HepG2 (cell line): ENCODE data around the gene INHBC. TPM values are rescaled to one million over a fixed set of nuclear protein-coding genes. Genes with fewer than 3 reads are reported as not detected.
A peak's percentile ranks its signal among the peaks of the same experiment; 100 is the strongest.

Experiments
- ATAC-seq: fragments of 200-7000 bp; cut with Tn5 transposase; 3 replicates; pipeline ENCODE4 v1.9.1; 2020; ENCODE audit warnings: mild to moderate bottlenecking, moderate library complexity
- BruUV-seq: library from RNA; stranded (reverse); fragments of 400-500 nt; replicated peaks from 2 replicates; lab custom pipeline; 2021; lab: Mats Ljungman, UMichigan
- CTCF ChIA-PET: fragments of 300-600 bp; formaldehyde crosslinking; extraction: SDS; loops from one replicate; lab custom pipeline; 2021; ENCODE audit warnings: low total read pairs, inconsistent platforms, low intra/inter-chr PET ratio; lab: Yijun Ruan, JAX
- POLR2A ChIA-PET: fragments of 350-600 bp; sonication (Branson Sonifier 250); formaldehyde crosslinking; loops from one replicate; lab custom pipeline; 2020; ENCODE audit warnings: antibody characterized with exemption, inconsistent platforms; lab: Yijun Ruan, JAX
- DNase-seq: peaks from one replicate; pipeline ENCODE4 v3.0.0-alpha.2; 2015; ENCODE audit warnings: low spot score
- FAIRE-seq: peaks from 3 replicates; lab custom pipeline; 2011; peaks lifted over from hg19 to GRCh38; lab: Jason Lieb, UNC
- H2AFZ ChIP-seq: one replicate; pipeline ENCODE4 v1.6.1; 2011; ENCODE audit warnings: low read length, inconsistent platforms
- H3K27ac ChIP-seq: fragments of 300-600 bp; 3 replicates; pipeline ENCODE4 v1.8.0; 2011; ENCODE audit warnings: mixed run types, mild to moderate bottlenecking, mixed read lengths, low read length, inconsistent platforms; ENCODE audit not compliant: insufficient read depth; ENCODE audit errors: extremely low read length
- H3K27me3 ChIP-seq, 2 experiments: fragments of 200-600 bp in 1 of 2; 2 replicates in 1 of 2; 3 replicates in 1 of 2; pipeline versions ENCODE4 v1.6.0 to v1.8.0; 2011; ENCODE audit warnings: low read length in 2 of 2, mild to moderate bottlenecking in 2 of 2, moderate library complexity in 2 of 2, inconsistent platforms in 1 of 2; ENCODE audit not compliant: insufficient read depth in 2 of 2, control insufficient read depth in 1 of 2
- H3K36me3 ChIP-seq, 2 experiments: fragments of 200-600 bp in 1 of 2; replicated peaks in 1 of 2; 2 replicates in 1 of 2; 3 replicates in 1 of 2; pipeline versions ENCODE4 v1.5.1 to v1.8.0; 2011; ENCODE audit warnings: low read length in 2 of 2, inconsistent platforms in 1 of 2; ENCODE audit not compliant: insufficient read depth in 2 of 2, control insufficient read depth in 1 of 2
- H3K4me1 ChIP-seq: 2 replicates; pipeline ENCODE4 v1.5.1; 2012; ENCODE audit warnings: low read length, inconsistent platforms; ENCODE audit not compliant: insufficient read depth
- H3K4me2 ChIP-seq: 2 replicates; pipeline ENCODE4 v1.6.0; 2011; ENCODE audit warnings: low read depth, low read length, inconsistent platforms
- H3K4me3 ChIP-seq, 3 experiments: fragments of 200-600 bp in 1 of 3; sonication (generic), shearing (Covaris generic) in 1 of 3; replicated peaks in 1 of 3; 2 replicates each; pipeline ENCODE4 v1.5.1; 2011 to 2016; ENCODE audit warnings: low read length in 3 of 3, inconsistent platforms in 2 of 3, low read depth in 2 of 3, mild to moderate bottlenecking in 2 of 3, control low read depth in 1 of 3, mixed read lengths in 1 of 3; ENCODE audit not compliant: insufficient read depth in 1 of 3
- H3K79me2 ChIP-seq: one replicate; pipeline ENCODE4 v1.6.1; 2011; ENCODE audit warnings: low read length, inconsistent platforms; ENCODE audit not compliant: insufficient read depth
- H3K9ac ChIP-seq: 2 replicates; pipeline ENCODE4 v1.6.0; 2011; ENCODE audit warnings: mild to moderate bottlenecking, low read depth, low read length, inconsistent platforms; ENCODE audit not compliant: insufficient read depth
- H3K9me3 ChIP-seq: 2 replicates; pipeline ENCODE4 v1.5.1; 2012; ENCODE audit warnings: mild to moderate bottlenecking, low read length
- H4K20me1 ChIP-seq: 2 replicates; pipeline ENCODE4 v1.6.0; 2011; ENCODE audit warnings: inconsistent platforms, mild to moderate bottlenecking, low read length, moderate library complexity; ENCODE audit not compliant: insufficient read depth
- ASH2L ChIP-seq: fragments of 300-600, 200-600 bp; sonication (generic); IDR thresholded peaks from 2 replicates; pipeline ENCODE4 v1.7.0; 2017; ENCODE audit warnings: low read depth, mild to moderate bottlenecking, moderate library complexity, mixed read lengths, low read length; ENCODE audit not compliant: insufficient read length
- CBX1 ChIP-seq: IDR thresholded peaks from one replicate; pipeline ENCODE4 v1.6.1; 2016; ENCODE audit warnings: antibody characterized with exemption, low read depth
- ETV5 ChIP-seq: IDR thresholded peaks from 2 replicates; pipeline ENCODE4 v1.6.1; 2018; ENCODE audit warnings: missing biosample characterization, missing genetic modification reagents, inconsistent platforms, borderline replicate concordance
- KDM5A ChIP-seq: fragments of 200-600 bp; sonication (generic); IDR thresholded peaks from 2 replicates; pipeline ENCODE4 v1.7.0; 2018; ENCODE audit warnings: antibody characterized with exemption, mild to moderate bottlenecking, low read length, borderline replicate concordance
- KLF12 ChIP-seq: sonication (generic); formaldehyde crosslinking; IDR thresholded peaks from 2 replicates; pipeline ENCODE4 v1.4.0; 2020; ENCODE audit warnings: missing genetic modification reagents, borderline replicate concordance
- KLF16 ChIP-seq, 2 experiments: sonication (generic) in 1 of 2; formaldehyde crosslinking in 1 of 2; IDR thresholded peaks; 2 replicates each; pipeline versions ENCODE4 v1.6.1 to v1.8.0; 2016 to 2023; ENCODE audit warnings: missing genetic modification reagents in 2 of 2, missing compliant biosample characterization in 1 of 2
- PITX1 ChIP-seq: sonication (generic); formaldehyde crosslinking; IDR thresholded peaks from 2 replicates; pipeline ENCODE4 v1.5.1; 2020; ENCODE audit warnings: mild to moderate bottlenecking, missing genetic modification reagents
- SATB2 ChIP-seq: sonication (generic); formaldehyde crosslinking; IDR thresholded peaks from 2 replicates; pipeline ENCODE4 v1.5.0; 2020; ENCODE audit warnings: missing genetic modification reagents
- SNAPC2 ChIP-seq: sonication (generic); formaldehyde crosslinking; IDR thresholded peaks from 2 replicates; pipeline ENCODE4 v1.8.1; 2022; ENCODE audit warnings: mild to moderate bottlenecking, missing genetic modification reagents
- TAF15 ChIP-seq: fragments of 200-400 bp; formaldehyde crosslinking; IDR thresholded peaks from one replicate; pipeline ENCODE4 v1.6.1; 2018; ENCODE audit warnings: mild to moderate bottlenecking, low read depth, low read length; ENCODE audit not compliant: poor library complexity, severe bottlenecking
- U2AF1 ChIP-seq: fragments of 200-400 bp; formaldehyde crosslinking; optimal IDR thresholded peaks from 2 replicates; pipeline ENCODE3; 2017; ENCODE audit warnings: mild to moderate bottlenecking, low read depth, low read length
- ZNF501 ChIP-seq: sonication (generic); formaldehyde crosslinking; IDR thresholded peaks from 2 replicates; pipeline ENCODE4 v1.5.1; 2020; ENCODE audit warnings: mild to moderate bottlenecking, moderate library complexity, missing genetic modification reagents
- ZNF577 ChIP-seq: sonication (generic); formaldehyde crosslinking; IDR thresholded peaks from 2 replicates; pipeline ENCODE4 v1.4.0; 2020; ENCODE audit warnings: mild to moderate bottlenecking, low read depth, missing genetic modification reagents, borderline replicate concordance
- ZNF749 ChIP-seq: sonication (generic); formaldehyde crosslinking; IDR thresholded peaks from 2 replicates; pipeline ENCODE4 v1.8.0; 2022; ENCODE audit warnings: mild to moderate bottlenecking, missing genetic modification reagents, moderate library complexity, borderline replicate concordance
- WGBS: methylation state at CpG from one replicate; pipeline ENCODE4 v1.1.6; 2017; ENCODE audit warnings: low lambda C conversion rate; 5-methylcytosine and 5-hydroxymethylcytosine counted together
- in situ Hi-C: cut with HindIII; loops from 2 replicates; pipeline ENCODE4 v1.10.0; 2017; ENCODE audit warnings: low pct_unique_long_range_greater_than_20kb; ENCODE audit not compliant: extremely low pct_ligation_motif_present
- intact Hi-C: fragments of 100-400 bp; cut with micrococcal nuclease; formaldehyde crosslinking; loops from one replicate; pipeline ENCODE4 v1.10.0; 2022; ENCODE audit not compliant: unreplicated experiment
- polyA plus RNA-seq, 8 experiments: library from polyadenylated mRNA; depleted of rRNA in 3 of 8; stranded (reverse) in 7 of 8; unstranded in 1 of 8; fragments of >200 nt; fragmentation: Illumina TruSeq in 4 of 8; extraction: Trizol in 4 of 8; gene quantifications; 2 replicates each; pipeline versions ENCODE4 v1.2.1 to v1.2.3, GENCODE V29; 2011 to 2016; ENCODE audit warnings: low read depth in 4 of 8, missing spikeins in 1 of 8, mixed read lengths in 1 of 8; ENCODE audit not compliant: insufficient read depth in 1 of 8
- total RNA-seq, 5 experiments: library from RNA; depleted of rRNA; stranded (reverse); fragments of >200 nt; fragmentation: Illumina TruSeq; extraction: Trizol; gene quantifications; 2 replicates each; pipeline ENCODE4 v1.2.3, GENCODE V29; 2016; ENCODE audit warnings: low read depth in 1 of 5
- TF ChIP-seq, protein P1 (sequence below): sonication (generic); formaldehyde crosslinking; IDR thresholded peaks from 2 replicates; pipeline ENCODE4 v1.5.0; 2020; ENCODE audit warnings: mild to moderate bottlenecking, missing genetic modification reagents, moderate library complexity
- TF ChIP-seq, protein P2 (sequence below): sonication (generic); formaldehyde crosslinking; IDR thresholded peaks from 2 replicates; pipeline ENCODE4 v1.8.0; 2022; ENCODE audit warnings: mild to moderate bottlenecking, missing genetic modification reagents, moderate library complexity

Gene INHBC
- total and polyA plus RNA-seq, 2 of the 13 experiments (the other 11 are each of a cell fraction or from before 2014, with no cell fraction given) = 1.8 to 13.8 TPM

DNA sequence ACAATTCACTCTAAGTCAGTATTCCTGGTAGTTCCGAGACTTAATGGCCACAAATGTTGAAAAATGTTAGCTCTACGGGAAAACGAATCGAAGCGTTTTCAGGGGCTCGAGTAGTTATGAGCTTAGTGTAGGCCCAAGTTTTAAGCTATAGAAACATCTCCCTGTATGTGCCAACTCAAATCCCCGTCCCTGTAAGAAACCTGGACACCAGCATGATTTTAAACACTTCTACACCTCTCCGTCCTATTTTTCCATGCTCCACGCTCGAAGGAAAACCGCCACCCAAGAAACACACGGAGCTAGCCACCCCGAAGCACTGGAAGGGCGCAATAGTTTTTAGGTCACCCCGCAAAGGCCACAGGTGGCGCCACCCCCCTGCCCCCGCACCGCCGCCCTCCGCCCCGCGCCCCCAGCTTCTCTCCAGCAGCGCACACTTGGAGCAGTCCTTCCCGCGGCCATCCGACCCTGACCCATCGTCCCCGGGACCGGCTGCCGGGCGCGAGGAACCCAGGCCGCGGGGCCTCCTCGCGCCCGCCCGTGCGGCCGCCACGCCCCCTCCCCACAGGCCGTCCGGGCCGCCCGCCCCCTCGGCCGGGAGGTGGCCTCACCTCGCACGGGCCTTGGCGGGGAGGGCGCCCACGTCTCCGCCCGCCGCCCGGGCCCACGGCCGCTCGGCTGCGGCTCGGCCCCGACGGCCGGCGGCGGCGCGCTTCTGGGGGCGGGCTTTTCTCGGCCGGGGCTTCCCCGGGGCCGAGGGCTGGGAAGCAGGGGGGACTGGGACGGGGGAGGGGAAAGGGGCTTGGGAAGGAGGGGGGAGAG is 4.3 kb upstream of the INHBC start (continued):
- TF ChIP-seq, protein P1, sequence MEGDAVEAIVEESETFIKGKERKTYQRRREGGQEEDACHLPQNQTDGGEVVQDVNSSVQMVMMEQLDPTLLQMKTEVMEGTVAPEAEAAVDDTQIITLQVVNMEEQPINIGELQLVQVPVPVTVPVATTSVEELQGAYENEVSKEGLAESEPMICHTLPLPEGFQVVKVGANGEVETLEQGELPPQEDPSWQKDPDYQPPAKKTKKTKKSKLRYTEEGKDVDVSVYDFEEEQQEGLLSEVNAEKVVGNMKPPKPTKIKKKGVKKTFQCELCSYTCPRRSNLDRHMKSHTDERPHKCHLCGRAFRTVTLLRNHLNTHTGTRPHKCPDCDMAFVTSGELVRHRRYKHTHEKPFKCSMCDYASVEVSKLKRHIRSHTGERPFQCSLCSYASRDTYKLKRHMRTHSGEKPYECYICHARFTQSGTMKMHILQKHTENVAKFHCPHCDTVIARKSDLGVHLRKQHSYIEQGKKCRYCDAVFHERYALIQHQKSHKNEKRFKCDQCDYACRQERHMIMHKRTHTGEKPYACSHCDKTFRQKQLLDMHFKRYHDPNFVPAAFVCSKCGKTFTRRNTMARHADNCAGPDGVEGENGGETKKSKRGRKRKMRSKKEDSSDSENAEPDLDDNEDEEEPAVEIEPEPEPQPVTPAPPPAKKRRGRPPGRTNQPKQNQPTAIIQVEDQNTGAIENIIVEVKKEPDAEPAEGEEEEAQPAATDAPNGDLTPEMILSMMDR (CRISPR knock-in tag) = peak; percentile 27
- 0 out of 4 replicates have a peak, but pooled peaks of 1 of the 2 experiments have one; percentile 30 for TF ChIP-seq KLF16 (CRISPR knock-in tag; IDR thresholded peaks at IDR 0.05)

DNA sequence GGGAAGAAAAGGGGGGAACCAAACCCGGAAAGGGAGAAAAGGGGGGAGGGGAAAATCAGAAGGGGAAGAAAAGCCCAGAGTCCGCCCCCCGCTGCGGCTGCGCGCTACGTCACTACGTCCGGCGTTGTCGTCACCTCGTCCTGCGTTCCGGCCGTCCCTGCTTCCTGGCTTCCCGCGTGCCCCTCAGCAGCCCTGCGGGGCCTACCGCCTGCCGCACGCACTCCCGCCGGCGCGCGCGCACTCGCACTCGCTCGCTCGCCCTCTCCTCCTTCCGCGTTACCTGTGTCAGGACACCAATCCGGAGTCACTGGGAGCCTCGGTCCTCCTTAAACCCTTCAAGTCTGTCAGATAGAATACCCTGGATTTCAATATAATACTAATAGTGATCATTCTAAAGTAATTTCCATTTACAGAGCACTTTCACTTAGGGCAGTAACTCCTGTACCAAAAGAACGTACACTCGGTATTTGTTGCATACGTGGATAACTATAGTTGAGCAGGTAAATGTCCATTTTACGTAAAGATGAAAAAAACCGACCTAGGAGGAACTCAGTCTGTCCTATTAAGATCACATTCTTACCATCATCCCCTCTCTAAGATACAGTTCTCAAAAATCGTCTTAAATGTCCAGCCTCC is 3.5 kb upstream of the INHBC start, which contains the start of gene R3HDM2:
Gene R3HDM2 (minus strand): TSS at position 113 of the 636 bp plus-strand sequence. CDS start 120,615 bp downstream, outside the sequence.
- in situ Hi-C loops = no loop called here
- H3K4me3 ChIP-seq = peak within 1 kb of the TSS; percentile 63 to 77 (median 73)
- ChIA-PET CTCF (no interaction called here), POLR2A (interaction anchor here (1.3 to 2.1 kb wide), 2 partner anchors 21 to 28 kb away, joined by 8 to 35 read pairs; partner anchors contain the start of gene GLI1)
- no peaks in the 10 kb centered on the region for H4K20me1 ChIP-seq
- peak; percentile 52 for FAIRE-seq
- intact Hi-C loops = no loop called here
- peak within 1 kb of the TSS; percentile 78 for H3K4me2 ChIP-seq
- peak; percentile 81 for ATAC-seq
- TSS peak; percentile 84 for BruUV-seq
- 3% methylated on average over 25 of the region's 41 CpGs for WGBS
- peak within 1 kb of the TSS; percentile 62 for H2AFZ ChIP-seq
- H3K27ac ChIP-seq = peak within 1 kb of the TSS; percentile 88
- peaks cover 14% of the 10 kb centered on the region for H3K79me2 ChIP-seq
- no peaks in the 10 kb centered on the region; a peak in 1 of 5 replicates for H3K27me3 ChIP-seq
- H3K36me3 ChIP-seq = no peaks in the 10 kb centered on the region
- peak within 1 kb of the TSS; percentile 89 for H3K9ac ChIP-seq
- H3K4me1 ChIP-seq = peaks cover 50% of the 10 kb centered on the region
- no peaks in the 10 kb centered on the region for H3K9me3 ChIP-seq
- peak; percentile 89 for DNase-seq
- TF ChIP-seq CBX1 (no peak), ZNF749 (CRISPR knock-in tag) (no peak), SATB2 (no peak), ASH2L (peak; percentile 62), ETV5 (peak; percentile 83), ZNF501 (CRISPR knock-in tag) (no peak), PITX1 (CRISPR knock-in tag) (peak; percentile 54; the same call in 1 of the 2 replicates), U2AF1 (no peak), SNAPC2 (CRISPR knock-in tag) (no peak), KLF12 (no peak), TAF15 (no peak), KDM5A (no peak), ZNF577 (CRISPR knock-in tag) (no peak)
- TF ChIP-seq, protein P2, sequence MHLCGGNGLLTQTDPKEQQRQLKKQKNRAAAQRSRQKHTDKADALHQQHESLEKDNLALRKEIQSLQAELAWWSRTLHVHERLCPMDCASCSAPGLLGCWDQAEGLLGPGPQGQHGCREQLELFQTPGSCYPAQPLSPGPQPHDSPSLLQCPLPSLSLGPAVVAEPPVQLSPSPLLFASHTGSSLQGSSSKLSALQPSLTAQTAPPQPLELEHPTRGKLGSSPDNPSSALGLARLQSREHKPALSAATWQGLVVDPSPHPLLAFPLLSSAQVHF (CRISPR knock-in tag) = peak; percentile 68; the same call in 1 of the 2 replicates
